Mucosa of descending colon (tissue), 3 donors: ENCODE measurements around the gene EYA2. TPM values are rescaled to one million over a fixed set of nuclear protein-coding genes. Genes with fewer than 3 reads are reported as not detected.

Experiments
- ATAC-seq: fragments of 200-7000 bp; cut with Tn5 transposase; one replicate; pipeline ENCODE4 v1.9.1; 2020; ENCODE audit warnings: mild to moderate bottlenecking, moderate library complexity
- DNase-seq, 3 donors: peaks; one replicate each; pipeline ENCODE4 v3.0.0-alpha.2; 2020
- H3K36me3 ChIP-seq: fragments of 200-600 bp; one replicate; pipeline ENCODE4 v1.8.0; 2021; ENCODE audit warnings: low read depth, mild to moderate bottlenecking
- H3K4me1 ChIP-seq: fragments of 200-600 bp; one replicate; pipeline ENCODE4 v1.8.0; 2021; ENCODE audit warnings: low read depth, mild to moderate bottlenecking
- H3K4me3 ChIP-seq: fragments of 200-600 bp; one replicate; pipeline ENCODE4 v1.8.0; 2021; ENCODE audit warnings: mild to moderate bottlenecking
- H3K9me3 ChIP-seq: fragments of 200-600 bp; one replicate; pipeline ENCODE4 v1.8.0; 2021; ENCODE audit warnings: mild to moderate bottlenecking
- CTCF ChIP-seq: fragments of 200-600 bp; IDR thresholded peaks from one replicate; pipeline ENCODE4 v1.8.0; 2022; ENCODE audit warnings: antibody characterized with exemption, mild to moderate bottlenecking
- intact Hi-C, 2 donors: fragments of 100-400 bp; cut with DNase I in 1 of 2; cut with micrococcal nuclease in 1 of 2; formaldehyde crosslinking; loops; one replicate each; pipeline versions ENCODE4 v1.11.0 to v1.11.1; 2022; cut with DNase I, micrococcal nuclease
- total RNA-seq, 3 donors: library from RNA; stranded (reverse); fragmentation: NEBNext Ultra II Directional in 2 of 3; extraction: Animal tissue kit (Norgen Biotek cat#: 25700) in 2 of 3; gene quantifications; one replicate each; pipeline versions ENCODE4 v1.2.1 to v1.2.4, GENCODE V29; 2021 to 2023
- donor health status: DM: no; HTN: no; CAD: no; lungs with moderate emphysema.
- donor health status: DM: no; HTN: no; CAD: no.
- donor health status: DM: no; HTN: yes; CAD: no.

Gene EYA2
- total RNA-seq, 3 donors from 2014 or later: 14.3 to 22.3 (median 19.5) TPM

DNA sequence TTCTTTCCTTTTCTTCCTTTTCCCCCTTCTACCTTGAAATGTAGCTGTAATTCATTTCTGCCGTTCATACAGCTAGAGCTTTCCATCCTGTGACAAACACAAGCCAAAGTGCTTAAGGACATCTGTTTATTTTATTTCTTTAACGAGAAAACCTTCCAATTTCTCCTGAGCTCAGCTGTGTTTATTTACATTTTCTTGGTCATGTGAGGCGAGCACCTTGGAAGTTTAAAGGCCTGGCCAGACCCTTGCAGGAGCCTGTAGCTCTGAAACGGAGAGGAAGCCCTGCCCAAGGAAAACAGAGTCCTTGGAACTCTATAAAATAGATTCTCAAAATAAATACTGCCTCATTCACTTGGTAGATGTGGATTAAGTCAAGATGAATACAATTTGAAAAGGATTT lies 223.1 kb downstream of the EYA2 start:
- intact Hi-C loops: no loop called here
- H3K36me3 ChIP-seq: no peaks in the 10 kb centered on the region
- no peak overlapping the region for H3K4me3 ChIP-seq
- H3K9me3 ChIP-seq: no peaks in the 10 kb centered on the region
- no peaks in the 10 kb centered on the region for H3K4me1 ChIP-seq
- no peak for TF ChIP-seq CTCF
- ATAC-seq: no peak
- no peak for DNase-seq

DNA sequence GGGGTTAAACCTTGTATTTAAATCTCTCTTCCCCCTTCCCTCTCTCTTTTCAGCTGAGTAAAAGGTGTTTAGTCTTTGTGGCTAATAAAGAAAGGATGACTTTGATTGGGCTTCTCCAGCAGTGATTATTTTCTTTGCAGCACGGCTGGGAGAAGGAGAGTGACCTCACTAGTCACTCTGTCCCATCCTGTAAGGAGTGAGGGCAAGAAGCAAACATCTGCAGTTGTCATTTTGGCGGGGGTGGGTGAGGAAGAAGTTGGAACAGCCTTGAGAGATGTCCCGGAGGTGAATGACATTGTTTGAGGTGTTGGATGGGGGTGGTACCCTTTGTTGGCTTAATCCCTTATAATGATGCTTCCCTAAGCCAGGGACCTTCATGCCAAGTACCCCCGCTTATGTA lies 223.6 kb downstream of the EYA2 start:
- TF ChIP-seq CTCF: no peak
- no peak overlapping the region for H3K4me3 ChIP-seq
- no peaks in the 10 kb centered on the region for H3K9me3 ChIP-seq
- no peaks in the 10 kb centered on the region for H3K36me3 ChIP-seq
- ATAC-seq (no peak), DNase-seq (no peak)
- intact Hi-C loops: no loop called here
- no peaks in the 10 kb centered on the region for H3K4me1 ChIP-seq

DNA sequence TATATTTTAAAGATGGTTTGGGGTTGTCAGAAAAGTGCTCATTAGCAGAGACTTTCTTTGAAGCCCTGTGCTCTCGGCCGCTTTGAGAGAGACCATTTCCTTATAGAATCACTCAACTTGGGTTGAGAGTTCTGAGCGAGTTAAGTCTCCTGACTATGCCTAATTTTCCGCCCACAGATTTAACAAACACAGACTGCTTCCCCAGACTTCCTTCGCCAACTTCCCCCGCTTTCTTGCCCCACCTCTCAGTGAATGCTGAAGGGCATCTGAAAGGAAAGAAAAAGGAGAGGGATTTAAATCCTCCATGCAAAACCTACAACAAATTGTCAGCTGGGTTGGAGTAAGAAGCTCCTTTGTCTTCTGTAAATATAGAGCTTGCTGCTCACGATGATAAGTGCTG lies 224.0 kb downstream of the EYA2 start:
- no peak for DNase-seq
- Histone ChIP-seq H3K36me3 (no peaks in the 10 kb centered on the region), H3K4me3 (no peak overlapping the region), H3K4me1 (no peaks in the 10 kb centered on the region), H3K9me3 (no peaks in the 10 kb centered on the region)
- intact Hi-C loops: no loop called here
- no peak for ATAC-seq
- TF ChIP-seq CTCF: no peak

DNA sequence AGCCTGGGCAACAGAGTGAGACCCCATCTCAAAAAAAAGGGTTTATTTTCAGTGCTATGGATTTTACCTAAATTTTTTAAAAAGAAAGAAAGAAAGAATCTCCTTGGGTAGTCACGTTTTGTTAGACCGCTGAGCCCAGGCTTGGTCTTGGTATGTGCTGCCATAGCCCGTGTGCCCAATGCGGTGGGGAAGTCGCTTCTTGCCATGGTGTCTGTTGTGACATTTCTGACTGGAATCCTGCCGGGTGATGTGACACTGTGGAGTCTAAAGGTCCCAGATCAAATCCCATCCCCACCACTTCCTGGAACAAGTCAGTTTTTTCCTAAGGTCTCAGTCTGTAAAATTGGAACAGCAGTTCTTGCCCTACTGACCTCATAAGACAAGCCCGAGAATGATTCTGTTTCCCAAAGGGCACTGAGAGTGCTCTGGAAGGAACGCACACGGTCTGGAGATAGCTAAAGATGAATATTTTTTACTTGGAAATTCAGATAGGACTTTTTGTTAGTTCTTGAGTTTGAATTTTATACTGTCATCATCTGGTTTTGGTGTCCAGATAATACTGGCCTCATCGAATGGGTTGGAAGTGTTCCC lies 225.8 kb downstream of the EYA2 start:
- intact Hi-C loops: no loop called here
- no peak overlapping the region for H3K4me3 ChIP-seq
- no peak for TF ChIP-seq CTCF
- DNase-seq: no peak
- H3K4me1 ChIP-seq: no peaks in the 10 kb centered on the region
- H3K36me3 ChIP-seq: no peaks in the 10 kb centered on the region
- H3K9me3 ChIP-seq: no peaks in the 10 kb centered on the region
- ATAC-seq: no peak

GRCh38 chr20:47122560-47122959 lies 227.9 kb downstream of the EYA2 start:
- no peak for TF ChIP-seq CTCF
- Histone ChIP-seq H3K4me1 (no peaks in the 10 kb centered on the region), H3K36me3 (no peaks in the 10 kb centered on the region), H3K4me3 (no peak overlapping the region), H3K9me3 (no peaks in the 10 kb centered on the region)
- intact Hi-C loops: no loop called here
- DNase-seq (no peak), ATAC-seq (no peak)

DNA sequence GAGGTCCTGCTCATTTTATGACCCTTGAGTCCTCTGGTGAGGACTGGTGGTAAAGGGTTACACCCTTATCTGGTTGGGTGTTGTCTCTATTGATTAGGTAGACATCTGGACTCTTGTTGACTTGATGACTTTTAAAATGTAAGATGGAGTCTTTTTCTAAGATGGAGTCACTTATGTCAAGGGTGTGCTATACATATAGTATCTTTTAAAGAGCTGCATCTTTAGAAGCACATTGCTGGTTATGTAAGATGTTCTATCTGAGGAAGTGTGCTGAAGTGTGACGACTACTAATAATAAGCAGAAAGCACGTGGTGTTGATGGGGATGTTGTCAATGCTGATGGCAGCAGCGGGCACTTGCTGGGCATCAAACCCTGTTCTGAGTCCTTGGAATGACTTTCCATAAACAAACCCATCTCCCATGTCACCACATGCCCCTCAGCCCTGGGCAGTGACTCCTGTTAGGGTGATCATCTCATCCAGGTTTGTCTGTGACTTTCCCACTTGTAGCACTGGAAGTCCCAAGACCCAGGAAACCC lies 229.6 kb downstream of the EYA2 start:
- H3K36me3 ChIP-seq: no peaks in the 10 kb centered on the region
- TF ChIP-seq CTCF: no peak
- no peak for DNase-seq
- H3K4me1 ChIP-seq: no peaks in the 10 kb centered on the region
- intact Hi-C loops: no loop called here
- H3K9me3 ChIP-seq: no peaks in the 10 kb centered on the region
- no peak overlapping the region for H3K4me3 ChIP-seq
- no peak for ATAC-seq
